GM18526 (cell line): ENCODE measurements around the gene TPI1.
A peak's percentile ranks its signal among the peaks of the same experiment; 100 is the strongest.

Experiments used
- POLR2A ChIP-seq: IDR thresholded peaks from 3 replicates; pipeline ENCODE4 v1.6.1; 2011; ENCODE audit not compliant: insufficient read length; ENCODE audit errors: extremely low read depth

Gene TPI1

GRCh38 chr12:6867413-6868210, at the start of gene TPI1:
TPI1 (plus strand) TSS chr12:6867531; CDS start chr12:6867567, 36 bp downstream.
- TF ChIP-seq POLR2A: peak; percentile 99

- TF ChIP-seq POLR2A: no peak
These were observed 49.6 kb upstream of the TPI1 start for GRCh38 chr12:6817662-6818157.

- TF ChIP-seq POLR2A: no peak
These were observed 49.1 kb upstream of the TPI1 start for GRCh38 chr12:6818222-6818621.

GRCh38 chr12:6818645-6819044, 48.7 kb upstream of the TPI1 start:
- no peak for TF ChIP-seq POLR2A

GRCh38 chr12:6819106-6820030, 48.0 kb upstream of the TPI1 start:
- no peak for TF ChIP-seq POLR2A

- no peak for TF ChIP-seq POLR2A
These were observed 47.2 kb upstream of the TPI1 start for GRCh38 chr12:6820166-6820565.

GRCh38 chr12:6821591-6822425, 45.5 kb upstream of the TPI1 start, which contains the start of gene GPR162:
GPR162 (plus strand) TSS chr12:6821821; CDS start chr12:6823899, 2,078 bp downstream.
- TF ChIP-seq POLR2A: no peak

- TF ChIP-seq POLR2A: no peak
These were observed 44.8 kb upstream of the TPI1 start for GRCh38 chr12:6822426-6823135.

- no peak for TF ChIP-seq POLR2A
These were observed 43.9 kb upstream of the TPI1 start for GRCh38 chr12:6823182-6824084.

GRCh38 chr12:6824085-6824775, 43.1 kb upstream of the TPI1 start:
- no peak for TF ChIP-seq POLR2A

- no peak for TF ChIP-seq POLR2A
These were observed 42.4 kb upstream of the TPI1 start for GRCh38 chr12:6824901-6825381.

- TF ChIP-seq POLR2A: no peak
These were observed 41.8 kb upstream of the TPI1 start for GRCh38 chr12:6825398-6826124.
